HFFc6 (cell line): ENCODE results near the gene SCARF1. TPM values are rescaled to one million over a fixed set of nuclear protein-coding genes. Genes with fewer than 3 reads are reported as not detected.
"Not testable (repeated sequence)": the region's sequence is repeated elsewhere in the genome, so short reads cannot be mapped to it uniquely, and the experiment has no call there.

Experiments used
- DNase-seq: peaks from one replicate; pipeline ENCODE4 v3.0.0-alpha.2; 2018
- H3K27ac Mint-ChIP-seq: 2 replicates; pipeline ENCODE4 v1.8.0; 2020; ENCODE audit warnings: mild to moderate bottlenecking, mixed read lengths
- H3K27me3 Mint-ChIP-seq: 2 replicates; pipeline ENCODE4 v1.8.0; 2021; ENCODE audit warnings: mild to moderate bottlenecking, moderate library complexity, mixed read lengths; ENCODE audit not compliant: insufficient read depth
- H3K36me3 Mint-ChIP-seq: 2 replicates; pipeline ENCODE4 v1.8.0; 2021; ENCODE audit warnings: low read depth, mixed read lengths
- H3K4me1 Mint-ChIP-seq: 2 replicates; pipeline ENCODE4 v1.8.0; 2020; ENCODE audit warnings: low read depth, mixed read lengths
- H3K4me3 Mint-ChIP-seq: 2 replicates; pipeline ENCODE4 v1.8.0; 2020; ENCODE audit warnings: mild to moderate bottlenecking, moderate library complexity, mixed read lengths
- H3K9me3 Mint-ChIP-seq: 2 replicates; pipeline ENCODE4 v1.8.0; 2020; ENCODE audit warnings: mild to moderate bottlenecking, mixed read lengths
- CTCF ChIP-seq: fragments of 200-600 bp; sonication (generic); IDR thresholded peaks from 2 replicates; pipeline ENCODE4 v1.5.0; 2021; ENCODE audit warnings: antibody characterized with exemption, mild to moderate bottlenecking
- total RNA-seq, 6 experiments: library from RNA; stranded (reverse); fragmentation: NEBNext Ultra II Directional; extraction: Animal tissue kit (Norgen Biotek cat#: 25700); gene quantifications; 2 replicates in 1 of 6; 3 replicates in 5 of 6; pipeline ENCODE4 v1.2.3, GENCODE V29; 2021

Gene SCARF1
- total RNA-seq, 6 experiments from 2014 or later, result 0.09 to 0.38 (median 0.21) TPM

GRCh38 chr17:1684378-1685189 is 39.1 kb upstream of the SCARF1 start, which contains the start of gene PRPF8:
PRPF8 (minus strand) TSS chr17:1684867; CDS start chr17:1684571, 296 bp downstream.
- Mint-ChIP-seq H3K36me3 (peaks cover 41% of the 10 kb centered on the region), H3K4me3 (peak within 1 kb of the TSS; percentile 99), H3K27ac (peak within 1 kb of the TSS; percentile 98), H3K27me3 (peaks cover 3% of the 10 kb centered on the region), H3K4me1 (peaks cover 27% of the 10 kb centered on the region), H3K9me3 (no peaks in the 10 kb centered on the region)
- TF ChIP-seq CTCF, result no peak; the same call in 1 of the 2 replicates
- peak; percentile 97 for DNase-seq

- Mint-ChIP-seq H3K4me3 (peak overlapping the region; percentile 99), H3K9me3 (no peaks in the 10 kb centered on the region), H3K27me3 (peaks cover 3% of the 10 kb centered on the region), H3K4me1 (peaks cover 27% of the 10 kb centered on the region), H3K27ac (peak overlapping the region; percentile 98), H3K36me3 (peaks cover 50% of the 10 kb centered on the region)
- no peak for TF ChIP-seq CTCF
- DNase-seq, result no peak
Measured at GRCh38 chr17:1683459-1683858, 37.9 kb upstream of the SCARF1 start.

- TF ChIP-seq CTCF, result no peak
- Mint-ChIP-seq H3K9me3 (no peaks in the 10 kb centered on the region), H3K4me3 (no peak overlapping the region), H3K27me3 (peaks cover 2% of the 10 kb centered on the region), H3K27ac (no peak overlapping the region), H3K36me3 (peaks cover 62% of the 10 kb centered on the region), H3K4me1 (no peaks in the 10 kb centered on the region)
- no peak for DNase-seq
Measured at GRCh38 chr17:1676401-1676800, 30.9 kb upstream of the SCARF1 start.

GRCh38 chr17:1673041-1673785 is 27.7 kb upstream of the SCARF1 start:
- Mint-ChIP-seq H3K27me3 (peaks cover 2% of the 10 kb centered on the region), H3K4me1 (peaks cover 30% of the 10 kb centered on the region), H3K36me3 (peaks cover 55% of the 10 kb centered on the region), H3K9me3 (no peaks in the 10 kb centered on the region), H3K4me3 (no peak overlapping the region), H3K27ac (no peak overlapping the region)
- DNase-seq, result no peak
- TF ChIP-seq CTCF, result no peak

GRCh38 chr17:1663934-1664333 is 18.4 kb upstream of the SCARF1 start:
- H3K27me3 Mint-ChIP-seq, H3K27ac Mint-ChIP-seq, H3K4me3 Mint-ChIP-seq, H3K9me3 Mint-ChIP-seq, DNase-seq: not testable (repeated sequence)
- Mint-ChIP-seq H3K36me3 (peaks cover 47% of the 10 kb centered on the region), H3K4me1 (peaks cover 20% of the 10 kb centered on the region)

GRCh38 chr17:1661045-1661444 is 15.5 kb upstream of the SCARF1 start:
- H3K36me3 Mint-ChIP-seq, result peaks cover 54% of the 10 kb centered on the region
- DNase-seq, result no peak
- H3K4me1 Mint-ChIP-seq, result no peaks in the 10 kb centered on the region
- H3K27ac Mint-ChIP-seq, result no peak overlapping the region
- H3K27me3 Mint-ChIP-seq, result peaks cover 2% of the 10 kb centered on the region
- no peak overlapping the region for H3K4me3 Mint-ChIP-seq
- H3K9me3 Mint-ChIP-seq, result no peaks in the 10 kb centered on the region
- no peak for TF ChIP-seq CTCF
